K562 (cell line): ENCODE data around the gene DESI1. TPM values are rescaled to one million over a fixed set of nuclear protein-coding genes. Genes with fewer than 3 reads are reported as not detected.
"Not testable (repeated sequence)": the region's sequence is repeated elsewhere in the genome, so short reads cannot be mapped to it uniquely, and the experiment has no call there.

Experiments used
- ATAC-seq: fragments of 200-7000 bp; cut with Tn5 transposase; 3 replicates; pipeline ENCODE4 v1.9.1; 2020; ENCODE audit warnings: moderate library complexity
- BruUV-seq: library from RNA; stranded (reverse); fragments of 400-500 nt; replicated peaks from 2 replicates; lab custom pipeline; 2021; lab: Mats Ljungman, UMichigan
- CTCF ChIA-PET: fragments of 300-600 bp; formaldehyde crosslinking; extraction: SDS; loops from one replicate; lab custom pipeline; 2021; ENCODE audit warnings: low intra/inter-chr PET ratio; lab: Yijun Ruan, JAX
- POLR2A ChIA-PET: fragments of 300-600, 350-650 bp; sonication (Branson Sonifier 250); formaldehyde crosslinking; extraction: SDS; loops from one replicate; lab custom pipeline; 2021; ENCODE audit warnings: antibody characterized with exemption, inconsistent platforms; lab: Yijun Ruan, JAX
- DNase-seq, 4 experiments: peaks; one replicate each; pipeline versions ENCODE4 v3.0.0 to v3.0.0-alpha.2; 2011 to 2018; ENCODE audit warnings: low spot score in 3 of 4, mixed read lengths in 3 of 4; ENCODE audit errors: extremely low read depth in 1 of 4
- FAIRE-seq: peaks from 2 replicates; lab custom pipeline; 2011; peaks lifted over from hg19 to GRCh38; lab: Jason Lieb, UNC
- H2AFZ ChIP-seq: 2 replicates; pipeline ENCODE4 v1.6.0; 2011; ENCODE audit warnings: low read depth, low read length, control low read depth, inconsistent platforms
- H3K27ac ChIP-seq: fragments of 200-600 bp; 3 replicates; pipeline ENCODE4 v1.8.0; 2011; ENCODE audit warnings: low read depth, mild to moderate bottlenecking, control low read depth, inconsistent platforms, low read length, moderate library complexity, mixed read lengths; ENCODE audit errors: extremely low read depth
- H3K27me3 ChIP-seq, 2 experiments: fragments of 300-600 bp in 1 of 2; 2 replicates in 1 of 2; 3 replicates in 1 of 2; pipeline versions ENCODE4 v1.6.0 to v1.8.0; 2011; ENCODE audit warnings: inconsistent platforms in 2 of 2, low read length in 2 of 2, mild to moderate bottlenecking in 1 of 2, mixed read lengths in 1 of 2, moderate library complexity in 1 of 2; ENCODE audit not compliant: control insufficient read depth in 2 of 2, insufficient read depth in 2 of 2
- H3K36me3 ChIP-seq: fragments of 300-600 bp; 3 replicates; pipeline ENCODE4 v1.8.0; 2011; ENCODE audit warnings: mild to moderate bottlenecking, low read length, inconsistent platforms; ENCODE audit not compliant: control insufficient read depth, insufficient read depth
- H3K4me1 ChIP-seq, 2 experiments: fragments of 200-600 bp in 1 of 2; replicated peaks in 1 of 2; 2 replicates in 1 of 2; 3 replicates in 1 of 2; pipeline versions ENCODE4 v1.5.1 to v1.8.0; 2011; ENCODE audit warnings: inconsistent platforms in 2 of 2, low read length in 2 of 2, mild to moderate bottlenecking in 1 of 2, mixed read lengths in 1 of 2, moderate library complexity in 1 of 2; ENCODE audit not compliant: control insufficient read depth in 2 of 2, insufficient read depth in 2 of 2
- H3K4me2 ChIP-seq: 2 replicates; pipeline ENCODE4 v1.6.1; 2011; ENCODE audit warnings: low read length, control low read depth, inconsistent platforms, mixed read lengths; ENCODE audit not compliant: insufficient read depth
- H3K4me3 ChIP-seq: fragments of 200-600 bp; sonication (generic), shearing (Covaris generic); 2 replicates; pipeline ENCODE4 v1.5.1; 2016; ENCODE audit warnings: control low read depth, inconsistent platforms
- H3K79me2 ChIP-seq: fragments of 200-600 bp; 3 replicates; pipeline ENCODE4 v1.8.0; 2011; ENCODE audit warnings: low read length, inconsistent platforms; ENCODE audit not compliant: control insufficient read depth, insufficient read depth
- H3K9ac ChIP-seq, 2 experiments: 2 replicates each; pipeline versions ENCODE4 v1.6.0 to v1.6.1; 2011; ENCODE audit warnings: low read depth in 2 of 2, low read length in 2 of 2, control low read depth in 1 of 2, inconsistent platforms in 1 of 2, mild to moderate bottlenecking in 1 of 2, mixed read lengths in 1 of 2; ENCODE audit not compliant: insufficient read depth in 1 of 2
- H3K9me1 ChIP-seq: one replicate; pipeline ENCODE4 v1.6.0; 2011; ENCODE audit warnings: inconsistent platforms, mild to moderate bottlenecking, low read length, moderate library complexity; ENCODE audit not compliant: control insufficient read depth, insufficient read depth
- H3K9me3 ChIP-seq: replicated peaks from 2 replicates; pipeline ENCODE4 v1.5.1; 2011; ENCODE audit warnings: low read depth, low read length, inconsistent platforms; ENCODE audit not compliant: control insufficient read depth, insufficient read depth
- H4K20me1 ChIP-seq: replicated peaks from 2 replicates; pipeline ENCODE4 v1.6.1; 2011; ENCODE audit warnings: low read length, inconsistent platforms, mixed read lengths; ENCODE audit not compliant: control insufficient read depth, insufficient read depth
- POLR2G ChIP-seq: fragments of 200-400 bp; formaldehyde crosslinking; IDR thresholded peaks from 2 replicates; pipeline ENCODE4 v1.6.1; 2017; ENCODE audit warnings: low read depth, mild to moderate bottlenecking, antibody characterized with exemption, low read length, moderate library complexity
- POLR2H ChIP-seq: IDR thresholded peaks from 2 replicates; pipeline ENCODE4 v1.6.1; 2016; ENCODE audit warnings: missing genetic modification characterization, low read depth, mild to moderate bottlenecking, control low read depth, missing compliant biosample characterization, moderate library complexity
- WGBS: fragments of 100-300 bp; shearing (Covaris generic); methylation state at CpG from one replicate; pipeline ENCODE4 v1.1.6; 2016; ENCODE audit warnings: low coverage, mixed read lengths; ENCODE audit not compliant: insufficient coverage; ENCODE audit errors: missing lambda C conversion rate; 5-methylcytosine and 5-hydroxymethylcytosine counted together
- in situ Hi-C: fragments of 300-500 bp; cut with MboI; formaldehyde crosslinking; loops from 4 replicates; pipeline ENCODE4 v1.15.0; 2018; ENCODE audit warnings: inconsistent platforms, mixed read lengths
- intact Hi-C: fragments of 100-400 bp; cut with micrococcal nuclease; formaldehyde crosslinking; loops from 2 replicates; pipeline ENCODE4 v1.14.2; 2022
- polyA plus RNA-seq, 8 experiments: library from polyadenylated mRNA; depleted of rRNA in 4 of 8; stranded (reverse) in 5 of 8; unstranded in 3 of 8; fragments of >200 nt; fragmentation: Nextera tagmentation in 2 of 8; fragmentation: Illumina TruSeq in 1 of 8; extraction: Ambion mirVana in 2 of 8; extraction: Trizol in 1 of 8; gene quantifications; 2 replicates each; pipeline versions ENCODE4 v1.2.1 to v1.2.3, GENCODE V29; 2011 to 2014; ENCODE audit warnings: inconsistent platforms in 1 of 8, missing spikeins in 1 of 8
- total RNA-seq, 7 experiments: library from RNA; depleted of rRNA in 6 of 7; stranded (reverse); fragments of >200 nt in 6 of 7; fragmentation: Illumina TruSeq in 2 of 7; extraction: Trizol in 2 of 7; gene quantifications; 2 replicates each; pipeline versions ENCODE4 v1.2.1 to v1.2.3, GENCODE V29; 2011 to 2021; ENCODE audit warnings: low replicate concordance in 1 of 7

Gene DESI1
- total and polyA plus RNA-seq, 9 of the 15 experiments (the other 6 are each of a cell fraction or from before 2014, with no cell fraction given) = 7.2 to 45.9 (median 29.8) TPM

DNA sequence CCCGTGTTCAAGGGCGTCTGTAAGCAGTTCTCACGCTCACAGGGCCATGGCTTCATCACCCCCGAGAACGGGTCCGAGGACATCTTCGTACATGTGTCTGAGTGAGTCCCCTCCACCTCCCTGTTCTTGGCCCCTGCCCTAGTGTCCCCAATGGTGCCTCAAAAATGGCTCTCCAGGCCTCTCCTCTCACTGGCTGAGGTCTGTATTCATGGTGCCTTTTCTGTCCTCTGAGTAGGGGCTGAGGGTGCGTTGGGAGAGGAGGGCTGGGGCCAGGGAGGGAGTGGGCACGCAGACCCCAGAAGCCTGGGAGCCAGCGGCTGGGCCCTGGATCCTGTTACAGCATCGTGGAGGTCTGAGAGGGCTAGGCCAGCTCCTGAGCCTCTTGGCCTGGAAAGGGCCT is 47.2 kb downstream of the DESI1 start:
- peaks cover 8% of the 10 kb centered on the region; the same call in 1 of the 3 replicates for H3K36me3 ChIP-seq
- ChIA-PET POLR2A (interaction anchor here (0.6 to 1.3 kb wide), 4 partner anchors 11 to 127 kb away, joined by 3 to 4 read pairs (median 4); partner anchors contain the start of gene TOB2), CTCF (no interaction called here)
- in situ Hi-C loops (no loop called here), intact Hi-C loops (no loop called here)
- no peak for DNase-seq
- H4K20me1 ChIP-seq = no peaks in the 10 kb centered on the region
- 74% methylated on average over 7 of the region's 11 CpGs for WGBS
- FAIRE-seq = no peak
- H3K27ac ChIP-seq = peak overlapping the region; percentile 7; the same call in 1 of the 3 replicates
- peaks cover 6 to 40% of the 10 kb centered on the region in 2 experiments; a peak in 4 of 5 replicates for H3K4me1 ChIP-seq
- TF ChIP-seq POLR2G (peak; percentile 23; the same call in 1 of the 2 replicates), POLR2H (no peak)
- 0 out of 2 replicates have a peak overlapping the region, but pooled peaks have one; percentile 11 for H3K4me2 ChIP-seq
- H3K9me1 ChIP-seq = no peaks in the 10 kb centered on the region
- no TSS peak for BruUV-seq
- H3K4me3 ChIP-seq = no peak overlapping the region
- peak overlapping the region; percentile 9; the same call in 1 of the 2 replicates for H2AFZ ChIP-seq
- no peaks in the 10 kb centered on the region for H3K79me2 ChIP-seq
- H3K27me3 ChIP-seq = no peaks in the 10 kb centered on the region
- no peaks in the 10 kb centered on the region for H3K9me3 ChIP-seq
- no peak for ATAC-seq
- H3K9ac ChIP-seq = peak overlapping the region in 1 of 2 experiments; percentile 42; a peak in 1 of 4 replicates

DNA sequence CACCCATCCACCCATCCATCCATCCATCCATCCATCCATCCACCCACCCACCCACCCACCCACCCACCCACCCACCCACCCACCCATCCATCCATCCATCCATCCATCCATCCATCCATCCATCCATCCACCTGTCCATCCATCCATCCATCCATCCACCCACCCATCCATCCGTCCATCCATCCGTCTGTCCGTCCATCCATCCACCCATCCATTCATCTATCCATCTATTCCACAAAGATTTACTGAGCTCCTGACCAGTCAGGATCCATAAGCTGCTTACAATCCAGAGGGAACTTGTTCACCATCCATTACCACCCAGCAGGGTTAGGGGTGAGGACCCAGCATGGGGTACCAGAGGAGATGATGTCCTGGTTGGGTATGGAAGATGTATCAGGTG is 48.5 kb downstream of the DESI1 start:
- H3K27me3 ChIP-seq, H3K9ac ChIP-seq, intact Hi-C loops, H3K79me2 ChIP-seq, H4K20me1 ChIP-seq, in situ Hi-C loops, BruUV-seq, H3K27ac ChIP-seq, H3K9me3 ChIP-seq, H3K36me3 ChIP-seq, FAIRE-seq, H3K4me2 ChIP-seq, H3K4me3 ChIP-seq, H2AFZ ChIP-seq, H3K9me1 ChIP-seq, CTCF ChIA-PET, DNase-seq, ATAC-seq: not testable (repeated sequence)
- peaks cover 6 to 39% of the 10 kb centered on the region in 2 experiments; a peak in 4 of 5 replicates for H3K4me1 ChIP-seq
- POLR2A ChIA-PET = interaction anchor here (0.5 to 0.9 kb wide), 2 partner anchors 20 to 1436 kb away, joined by 3 read pairs; no protein-coding TSS in a partner anchor
- WGBS = 94% methylated on average over 3 of the region's 3 CpGs
